Activated T-cell treated with anti-CD3 and anti-CD28 coated beads, Interleukin-2, amount 50 U/mL, for 4 hours (primary cell): ENCODE measurements around the gene RASGRF2. TPM values are rescaled to one million over a fixed set of nuclear protein-coding genes. Genes with fewer than 3 reads are reported as not detected.
A peak's percentile ranks its signal among the peaks of the same experiment; 100 is the strongest.

ENCODE experiments used
- ATAC-seq, 2 donors: fragments of 200-7000 bp; cut with Tn5 transposase; one replicate each; pipeline ENCODE4 v1.10.0; 2021
- DNase-seq: peaks from one replicate; pipeline ENCODE4 v3.0.0-alpha.2; 2020
- H3K27me3 Mint-ChIP-seq: one replicate; pipeline ENCODE4 v1.8.0; 2021; ENCODE audit warnings: low read depth, mixed read lengths
- H3K36me3 Mint-ChIP-seq: one replicate; pipeline ENCODE4 v1.8.0; 2022; ENCODE audit warnings: mixed read lengths; ENCODE audit not compliant: insufficient read depth
- H3K4me1 Mint-ChIP-seq: one replicate; pipeline ENCODE4 v1.8.0; 2021; ENCODE audit warnings: low read depth, mixed read lengths
- H3K4me3 Mint-ChIP-seq: one replicate; pipeline ENCODE4 v1.8.0; 2021; ENCODE audit warnings: mild to moderate bottlenecking, moderate library complexity, mixed read lengths
- H3K9me3 Mint-ChIP-seq: one replicate; pipeline ENCODE4 v1.8.0; 2021; ENCODE audit warnings: mixed read lengths
- total RNA-seq, 3 donors: library from RNA; stranded (reverse); gene quantifications; one replicate each; pipeline ENCODE4 v1.2.1, GENCODE V29; 2021

The RASGRF2 gene
- total RNA-seq, 3 donors from 2014 or later, result 5.6 to 8.6 (median 7.5) TPM

- Mint-ChIP-seq H3K36me3 (peaks cover 8% of the 10 kb centered on the region), H3K9me3 (no peaks in the 10 kb centered on the region), H3K4me3 (no peak overlapping the region), H3K27me3 (no peaks in the 10 kb centered on the region), H3K4me1 (peaks cover 72% of the 10 kb centered on the region)
- ATAC-seq (no peak), DNase-seq (no peak)
These were observed 25.6 kb downstream of the RASGRF2 start for GRCh38 chr5:80985600-80986228.

- no peaks in the 10 kb centered on the region for H3K9me3 Mint-ChIP-seq
- H3K4me3 Mint-ChIP-seq, result no peak overlapping the region
- no peak for DNase-seq
- no peak for ATAC-seq
- H3K27me3 Mint-ChIP-seq, result no peaks in the 10 kb centered on the region
- peaks cover 68% of the 10 kb centered on the region for H3K4me1 Mint-ChIP-seq
- peaks cover 8% of the 10 kb centered on the region for H3K36me3 Mint-ChIP-seq
These were observed 26.2 kb downstream of the RASGRF2 start for GRCh38 chr5:80986382-80986781.

GRCh38 chr5:80987078-80987766, 27.1 kb downstream of the RASGRF2 start:
- DNase-seq (no peak), ATAC-seq (no peak)
- H3K4me3 Mint-ChIP-seq, result no peak overlapping the region
- no peaks in the 10 kb centered on the region for H3K9me3 Mint-ChIP-seq
- H3K36me3 Mint-ChIP-seq, result peaks cover 6% of the 10 kb centered on the region
- peaks cover 65% of the 10 kb centered on the region for H3K4me1 Mint-ChIP-seq
- no peaks in the 10 kb centered on the region for H3K27me3 Mint-ChIP-seq

- Mint-ChIP-seq H3K9me3 (no peaks in the 10 kb centered on the region), H3K27me3 (no peaks in the 10 kb centered on the region), H3K36me3 (peaks cover 2% of the 10 kb centered on the region), H3K4me3 (no peak overlapping the region), H3K4me1 (peaks cover 70% of the 10 kb centered on the region)
- DNase-seq, result no peak
- ATAC-seq, result no peak
These were observed 28.3 kb downstream of the RASGRF2 start for GRCh38 chr5:80988419-80988935.

DNA sequence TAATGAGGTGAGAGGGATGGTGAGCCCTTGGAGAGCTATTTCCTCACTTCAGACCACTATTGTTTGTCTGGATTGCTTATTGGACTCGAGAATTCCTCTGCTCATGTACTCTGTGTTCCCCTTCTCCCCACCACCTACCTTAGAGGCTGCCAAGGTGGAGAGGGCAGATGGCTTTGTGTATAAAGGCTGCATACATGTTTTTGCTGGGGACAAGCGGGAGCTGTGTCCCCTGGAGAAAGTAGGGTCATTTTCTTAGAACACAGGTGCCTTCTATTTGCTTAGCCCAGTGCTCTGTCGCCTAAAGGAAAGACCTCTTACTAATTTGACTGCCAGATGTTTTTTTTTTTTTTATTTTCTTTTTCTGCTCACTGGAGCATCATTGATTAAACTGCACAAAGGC, 29.7 kb downstream of the RASGRF2 start:
- peaks cover 74% of the 10 kb centered on the region for H3K4me1 Mint-ChIP-seq
- H3K36me3 Mint-ChIP-seq, result peaks cover 2% of the 10 kb centered on the region
- no peak overlapping the region for H3K4me3 Mint-ChIP-seq
- DNase-seq (no peak), ATAC-seq (no peak)
- no peaks in the 10 kb centered on the region for H3K27me3 Mint-ChIP-seq
- no peaks in the 10 kb centered on the region for H3K9me3 Mint-ChIP-seq

DNA sequence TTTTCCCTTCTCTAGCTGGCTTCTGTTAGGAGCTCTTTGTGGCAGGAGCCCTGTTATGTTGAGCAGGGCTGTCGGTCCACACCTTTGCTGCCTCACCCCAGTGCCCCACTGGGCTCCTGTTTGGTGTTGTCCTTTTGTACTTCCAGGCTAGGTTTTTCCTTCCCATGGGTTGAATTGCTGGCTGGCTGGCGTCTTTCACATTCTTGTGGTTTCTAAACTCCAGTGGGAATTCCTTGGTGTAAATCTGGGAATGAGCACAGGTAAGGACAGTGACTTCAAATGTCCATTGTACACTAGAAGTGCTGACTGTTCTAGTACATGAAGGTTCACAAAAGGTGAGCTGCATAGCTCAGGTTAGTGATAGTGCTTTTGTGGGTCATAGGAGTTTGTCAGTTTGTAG, 30.4 kb downstream of the RASGRF2 start:
- H3K4me3 Mint-ChIP-seq, result no peak overlapping the region

GRCh38 chr5:80990971-80991370, 30.8 kb downstream of the RASGRF2 start:
- H3K4me1 Mint-ChIP-seq, result peaks cover 72% of the 10 kb centered on the region
- no peaks in the 10 kb centered on the region for H3K27me3 Mint-ChIP-seq
- no peak for DNase-seq
- ATAC-seq, result no peak
- H3K9me3 Mint-ChIP-seq, result no peaks in the 10 kb centered on the region
- H3K36me3 Mint-ChIP-seq, result no peaks in the 10 kb centered on the region
- H3K4me3 Mint-ChIP-seq, result no peak overlapping the region

More for the DNA sequence above, 30.4 kb downstream of the RASGRF2 start:
- Mint-ChIP-seq H3K4me1 (peaks cover 72% of the 10 kb centered on the region), H3K9me3 (no peaks in the 10 kb centered on the region), H3K36me3 (peaks cover 2% of the 10 kb centered on the region), H3K27me3 (no peaks in the 10 kb centered on the region)
- ATAC-seq, result no peak
- no peak for DNase-seq

DNA sequence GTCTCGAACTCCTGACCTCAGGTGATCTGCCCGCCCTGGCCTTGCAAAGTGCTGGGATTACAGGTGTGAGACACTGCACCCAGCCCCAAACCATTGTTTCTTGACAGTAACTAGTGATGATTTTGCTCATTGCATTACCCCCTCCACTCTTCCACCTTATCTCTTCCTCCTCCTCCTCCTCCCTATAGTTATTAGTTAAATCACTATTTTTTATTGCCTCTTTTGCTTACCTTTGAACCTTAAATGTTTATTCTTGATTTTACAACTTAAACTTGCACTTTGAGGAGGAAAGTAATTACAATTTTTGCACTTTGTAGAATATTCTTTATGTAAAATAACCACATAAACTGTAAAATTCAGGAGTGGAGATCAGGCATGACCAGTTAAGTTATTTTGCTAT, 35.7 kb downstream of the RASGRF2 start:
- DNase-seq (no peak), ATAC-seq (no peak)
- H3K36me3 Mint-ChIP-seq, result no peaks in the 10 kb centered on the region
- no peak overlapping the region for H3K4me3 Mint-ChIP-seq
- no peaks in the 10 kb centered on the region for H3K9me3 Mint-ChIP-seq
- H3K27me3 Mint-ChIP-seq, result no peaks in the 10 kb centered on the region
- H3K4me1 Mint-ChIP-seq, result peaks cover 67% of the 10 kb centered on the region

DNA sequence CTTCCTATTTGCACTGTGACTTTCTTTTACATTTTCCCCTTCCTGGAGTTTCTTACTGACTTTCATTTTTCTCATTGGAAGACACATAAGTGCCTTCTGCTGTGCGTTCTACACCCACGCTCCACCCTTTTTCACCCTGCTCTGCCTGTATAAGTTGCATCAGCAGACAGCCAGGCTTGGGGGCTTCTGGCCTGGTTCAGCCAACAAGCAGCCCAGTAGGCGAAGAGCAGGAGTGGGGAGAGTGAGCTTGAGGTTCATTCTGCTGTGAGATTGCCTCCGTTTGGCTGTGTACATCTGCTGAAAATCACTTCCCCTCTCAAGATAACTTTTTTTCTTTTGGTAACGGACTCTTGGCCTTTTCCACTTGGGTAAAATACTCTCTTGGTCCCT, 38.4 kb downstream of the RASGRF2 start:
- Mint-ChIP-seq H3K27me3 (no peaks in the 10 kb centered on the region), H3K9me3 (no peaks in the 10 kb centered on the region), H3K4me1 (peaks cover 64% of the 10 kb centered on the region), H3K4me3 (peak overlapping the region; percentile 59), H3K36me3 (no peaks in the 10 kb centered on the region)
- DNase-seq (peak; percentile 41), ATAC-seq (peak; percentile 69 to 71)

DNA sequence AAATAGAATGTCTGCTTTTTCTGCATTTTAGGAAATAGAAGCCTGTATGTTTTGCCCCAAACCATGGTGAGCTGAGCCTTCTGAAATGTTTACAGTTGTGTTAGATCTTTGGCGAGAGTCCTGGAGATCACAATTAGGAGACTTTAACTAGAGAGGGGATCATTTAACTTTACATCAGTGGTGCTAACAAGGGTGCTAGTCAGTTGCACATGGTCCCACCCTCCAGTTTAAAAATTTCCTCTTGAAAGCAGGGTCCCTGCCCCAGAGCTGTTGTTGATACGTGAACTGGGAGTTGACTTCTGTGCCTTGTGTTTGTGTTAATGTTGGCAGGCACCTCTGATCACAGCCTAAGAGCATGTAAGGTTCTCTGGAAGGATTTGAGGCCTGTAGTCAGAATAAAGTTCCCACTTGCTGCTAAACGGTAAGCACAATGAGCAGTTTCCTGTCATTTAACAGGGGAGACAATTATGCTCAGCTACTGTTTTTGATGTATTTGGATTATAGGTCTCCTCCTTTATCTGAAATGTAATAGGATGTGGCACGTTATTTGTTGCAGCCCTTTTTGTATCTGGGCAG, 43.7 kb downstream of the RASGRF2 start:
- Mint-ChIP-seq H3K36me3 (no peaks in the 10 kb centered on the region), H3K4me1 (peaks cover 76% of the 10 kb centered on the region), H3K9me3 (no peaks in the 10 kb centered on the region), H3K27me3 (no peaks in the 10 kb centered on the region), H3K4me3 (peak overlapping the region; percentile 0)
- DNase-seq (no peak), ATAC-seq (no peak)

GRCh38 chr5:81005708-81006107, 45.5 kb downstream of the RASGRF2 start:
- no peaks in the 10 kb centered on the region for H3K27me3 Mint-ChIP-seq
- H3K36me3 Mint-ChIP-seq, result no peaks in the 10 kb centered on the region
- H3K4me1 Mint-ChIP-seq, result peaks cover 79% of the 10 kb centered on the region
- no peak for ATAC-seq
- H3K4me3 Mint-ChIP-seq, result peak overlapping the region; percentile 42
- no peaks in the 10 kb centered on the region for H3K9me3 Mint-ChIP-seq
- DNase-seq, result no peak

GRCh38 chr5:81006231-81006630, 46.1 kb downstream of the RASGRF2 start:
- H3K36me3 Mint-ChIP-seq, result no peaks in the 10 kb centered on the region
- no peaks in the 10 kb centered on the region for H3K9me3 Mint-ChIP-seq
- ATAC-seq (peak in 1 of 2 donors; percentile 22), DNase-seq (no peak)
- H3K27me3 Mint-ChIP-seq, result no peaks in the 10 kb centered on the region
- peak overlapping the region; percentile 79 for H3K4me3 Mint-ChIP-seq
- H3K4me1 Mint-ChIP-seq, result peaks cover 78% of the 10 kb centered on the region

GRCh38 chr5:81006947-81007636, 46.9 kb downstream of the RASGRF2 start:
- H3K27me3 Mint-ChIP-seq, result no peaks in the 10 kb centered on the region
- H3K4me1 Mint-ChIP-seq, result peaks cover 76% of the 10 kb centered on the region
- H3K9me3 Mint-ChIP-seq, result no peaks in the 10 kb centered on the region
- ATAC-seq (peak; percentile 84 to 85), DNase-seq (peak; percentile 52)
- peak overlapping the region; percentile 79 for H3K4me3 Mint-ChIP-seq
- peaks cover under 1% of the 10 kb centered on the region for H3K36me3 Mint-ChIP-seq

DNA sequence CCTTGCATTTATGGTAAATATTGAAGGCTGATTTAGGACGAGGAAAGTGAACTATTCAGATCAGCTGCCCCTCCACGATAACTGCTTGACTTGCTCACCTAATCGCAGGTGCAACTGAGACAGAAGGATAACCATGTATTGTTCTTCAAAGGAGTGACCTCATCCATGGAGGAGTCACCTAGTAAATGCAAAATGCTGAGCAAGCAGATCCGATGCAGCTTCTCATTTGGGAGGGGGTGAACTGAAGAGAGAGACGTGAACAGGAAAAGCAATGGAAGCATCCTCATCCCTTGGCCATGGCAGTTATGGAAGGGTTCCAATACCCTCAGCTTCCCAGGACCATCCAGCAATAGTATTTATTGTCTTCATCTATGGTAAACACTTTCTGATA, 47.5 kb downstream of the RASGRF2 start:
- ATAC-seq (peak; percentile 58 to 65), DNase-seq (no peak)
- no peaks in the 10 kb centered on the region for H3K27me3 Mint-ChIP-seq
- H3K4me3 Mint-ChIP-seq, result peak overlapping the region; percentile 79
- no peaks in the 10 kb centered on the region for H3K9me3 Mint-ChIP-seq
- H3K36me3 Mint-ChIP-seq, result peaks cover 3% of the 10 kb centered on the region
- peaks cover 75% of the 10 kb centered on the region for H3K4me1 Mint-ChIP-seq
